ENCODE data around the gene PARN. TPM values are rescaled to one million over a fixed set of nuclear protein-coding genes. Genes with fewer than 3 reads are reported as not detected.

The PARN gene
- total RNA-seq, 1 experiment from 2014 or later = 42.5 TPM

- DNase-seq (ENCODE audit: low read depth, low spot score) (no peak), ATAC-seq (no peak)
- Histone ChIP-seq H3K4me1 (ENCODE audit: control insufficient read depth in 1 of 2, insufficient read depth in 2 of 2, low read length in 2 of 2) (peaks cover 4 to 22% of the 10 kb centered on the region in 2 experiments), H4K20me1 (ENCODE audit: insufficient read depth) (no peaks in the 10 kb centered on the region), H3K27ac (ENCODE audit: low read depth, low read length) (no peak overlapping the region), H2AFZ (ENCODE audit: low read depth, low read length, poor library complexity, severe bottlenecking) (no peak overlapping the region), H3K9me2 (ENCODE audit: insufficient read depth) (no peaks in the 10 kb centered on the region), H3K27me3 (ENCODE audit: insufficient read depth, low read length) (no peaks in the 10 kb centered on the region), H3K9ac (ENCODE audit: low read length) (no peak overlapping the region), H3K36me3 (ENCODE audit: control insufficient read depth in 1 of 2, insufficient read depth in 2 of 2, low read length in 2 of 2) (no peaks in the 10 kb centered on the region), H3K4me3 (replicated peaks in 1 of 2; ENCODE audit: low read depth in 1 of 2, low read length in 2 of 2) (no peak overlapping the region), H3K79me2 (ENCODE audit: insufficient read depth, low read length) (peaks cover 5% of the 10 kb centered on the region; the same call in 1 of the 2 replicates), H3K4me2 (ENCODE audit: low read length) (no peak overlapping the region), H3K9me3 (ENCODE audit: control insufficient read depth in 1 of 2, insufficient read depth in 1 of 2, low read depth in 1 of 2, low read length in 2 of 2) (no peaks in the 10 kb centered on the region)
- ChIA-PET RAD21 (ENCODE audit: low non-redundant PET in 1 of 2, low total read pairs in 2 of 2, uncharacterized antibody in 2 of 2, unreplicated experiment in 2 of 2) (no interaction called here), POLR2A (no interaction called here), CTCF (no interaction called here)
- TF ChIP-seq ATF3 (IDR thresholded peaks at IDR 0.05) = no peak
- BruUV-seq (replicated peaks) = no TSS peak
- intact Hi-C loops (cut with micrococcal nuclease) = no loop called here
These were observed 137.4 kb downstream of the PARN start for GRCh38 chr16:14492614-14493013.

GRCh38 chr16:14491861-14492529, 138.1 kb downstream of the PARN start:
- Histone ChIP-seq H2AFZ (ENCODE audit: low read depth, low read length, poor library complexity, severe bottlenecking) (no peak overlapping the region), H3K79me2 (ENCODE audit: insufficient read depth, low read length) (peaks cover 5% of the 10 kb centered on the region; the same call in 1 of the 2 replicates), H3K9me3 (ENCODE audit: control insufficient read depth in 1 of 2, insufficient read depth in 1 of 2, low read depth in 1 of 2, low read length in 2 of 2) (no peaks in the 10 kb centered on the region), H3K4me2 (ENCODE audit: low read length) (no peak overlapping the region), H3K27me3 (ENCODE audit: insufficient read depth, low read length) (no peaks in the 10 kb centered on the region), H4K20me1 (ENCODE audit: insufficient read depth) (no peaks in the 10 kb centered on the region), H3K27ac (ENCODE audit: low read depth, low read length) (no peak overlapping the region), H3K4me1 (ENCODE audit: control insufficient read depth in 1 of 2, insufficient read depth in 2 of 2, low read length in 2 of 2) (peaks cover 8 to 24% of the 10 kb centered on the region in 2 experiments), H3K9ac (ENCODE audit: low read length) (no peak overlapping the region), H3K9me2 (ENCODE audit: insufficient read depth) (no peaks in the 10 kb centered on the region), H3K4me3 (replicated peaks in 1 of 2; ENCODE audit: low read depth in 1 of 2, low read length in 2 of 2) (no peak overlapping the region), H3K36me3 (ENCODE audit: control insufficient read depth in 1 of 2, insufficient read depth in 2 of 2, low read length in 2 of 2) (no peaks in the 10 kb centered on the region)
- TF ChIP-seq CBX3 (IDR thresholded peaks at IDR 0.05; ENCODE audit: low read depth) = no peak
- TF ChIP-seq JUND (IDR thresholded peaks at IDR 0.05) = no peak
- TF ChIP-seq ELF1 (IDR thresholded peaks at IDR 0.05; ENCODE audit: borderline replicate concordance, low read depth) = no peak
- TF ChIP-seq EZH2phosphoT487 (IDR thresholded peaks at IDR 0.05; ENCODE audit: borderline replicate concordance) = no peak
- TF ChIP-seq CTCF (IDR thresholded peaks at IDR 0.05 in 2 of 3, conservative IDR thresholded peaks at IDR 0.05 in 1 of 3; ENCODE audit: borderline replicate concordance in 1 of 3, insufficient read depth in 1 of 3, low read depth in 2 of 3, low read length in 2 of 3) = no peak
- no peak for TF ChIP-seq CEBPB (IDR thresholded peaks at IDR 0.05; ENCODE audit: low read depth)
- TF ChIP-seq SIN3A (IDR thresholded peaks at IDR 0.05; ENCODE audit: low read depth) = no peak
- CTCF ChIA-PET = no interaction called here
- POLR2A ChIA-PET = no interaction called here
- intact Hi-C loops (cut with micrococcal nuclease) = no loop called here
- DNase-seq (ENCODE audit: low read depth, low spot score) (no peak), ATAC-seq (no peak)
- BruUV-seq (replicated peaks) = no TSS peak
- RAD21 ChIA-PET (ENCODE audit: low non-redundant PET in 1 of 2, low total read pairs in 2 of 2, uncharacterized antibody in 2 of 2, unreplicated experiment in 2 of 2) = no interaction called here
